WTC11 (cell line): Measurements from ENCODE around the gene GAS2L3.

Source experiments
- NFYB ChIP-seq: sonication (generic); formaldehyde crosslinking; conservative IDR thresholded peaks from 2 replicates; pipeline ENCODE4 v1.8.0; 2022; ENCODE audit warnings: low read depth, missing genetic modification reagents
- ZMAT4 ChIP-seq: fragments of 250-450 bp; sonication (Bioruptor Pico); IDR thresholded peaks from 2 replicates; pipeline ENCODE4 v1.9.0; 2021; ENCODE audit warnings: mild to moderate bottlenecking

GRCh38 chr12:100545092-100545491, 28.4 kb upstream of the GAS2L3 start:
- no peak for TF ChIP-seq NFYB (CRISPR knock-in tag)
- no peak for TF ChIP-seq ZMAT4 (CRISPR knock-in tag)
